ENCODE results near the gene MYBPHL. TPM values are rescaled to one million over a fixed set of nuclear protein-coding genes. Genes with fewer than 3 reads are reported as not detected.

Gene MYBPHL
- total and polyA plus RNA-seq, 2 of the 13 experiments (the other 11 are each of a cell fraction or from before 2014, with no cell fraction given): 3.7 to 3.8 TPM

DNA sequence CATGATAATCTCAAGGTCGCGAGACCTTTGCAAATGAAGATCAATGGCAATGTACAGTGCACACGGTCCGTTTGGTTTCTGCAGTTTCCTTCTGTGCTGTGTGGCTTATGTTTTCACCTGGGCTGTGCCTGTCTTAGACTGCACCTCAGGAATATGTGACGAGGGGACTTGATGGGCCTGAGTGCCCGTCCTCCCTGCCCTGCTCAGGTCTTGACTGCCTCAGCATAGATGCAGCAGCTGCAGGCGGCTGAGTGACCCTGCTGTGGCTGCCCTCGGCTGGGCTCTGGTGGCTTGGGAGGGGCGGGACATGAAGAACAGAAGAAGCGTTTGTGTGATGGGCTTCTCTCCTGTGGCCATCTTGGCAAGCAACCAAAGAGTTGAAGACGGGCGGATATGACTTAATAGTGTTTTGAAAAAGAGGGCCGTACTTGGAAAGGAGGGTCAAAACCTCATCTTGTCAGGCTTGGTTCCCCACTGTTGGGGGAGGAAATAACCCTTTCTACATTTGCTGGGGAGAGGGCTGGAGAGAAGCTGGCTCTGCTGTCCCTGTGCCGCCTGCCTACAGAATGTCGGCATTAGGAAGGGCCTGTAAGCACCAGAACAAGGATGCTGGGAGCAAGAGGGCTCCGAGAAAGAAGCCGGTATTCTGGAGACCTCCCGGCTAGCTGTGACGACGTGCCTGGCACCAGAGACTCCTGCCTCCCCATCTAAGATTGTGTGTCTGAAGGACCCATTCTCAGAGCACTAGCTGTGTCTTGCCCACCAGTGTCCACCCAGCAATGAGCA, 7.1 kb downstream of the MYBPHL start (continued):
- no peak for TF ChIP-seq ZNF318 (CRISPR knock-in tag; IDR thresholded peaks at IDR 0.05)
- TF ChIP-seq MLX (CRISPR knock-in tag; IDR thresholded peaks at IDR 0.05): no peak
- no peak for TF ChIP-seq ZFY (CRISPR knock-in tag; IDR thresholded peaks at IDR 0.05)
- TF ChIP-seq TAF1 (CRISPR knock-in tag; IDR thresholded peaks at IDR 0.05): peak; percentile 65
- TF ChIP-seq, protein P1, sequence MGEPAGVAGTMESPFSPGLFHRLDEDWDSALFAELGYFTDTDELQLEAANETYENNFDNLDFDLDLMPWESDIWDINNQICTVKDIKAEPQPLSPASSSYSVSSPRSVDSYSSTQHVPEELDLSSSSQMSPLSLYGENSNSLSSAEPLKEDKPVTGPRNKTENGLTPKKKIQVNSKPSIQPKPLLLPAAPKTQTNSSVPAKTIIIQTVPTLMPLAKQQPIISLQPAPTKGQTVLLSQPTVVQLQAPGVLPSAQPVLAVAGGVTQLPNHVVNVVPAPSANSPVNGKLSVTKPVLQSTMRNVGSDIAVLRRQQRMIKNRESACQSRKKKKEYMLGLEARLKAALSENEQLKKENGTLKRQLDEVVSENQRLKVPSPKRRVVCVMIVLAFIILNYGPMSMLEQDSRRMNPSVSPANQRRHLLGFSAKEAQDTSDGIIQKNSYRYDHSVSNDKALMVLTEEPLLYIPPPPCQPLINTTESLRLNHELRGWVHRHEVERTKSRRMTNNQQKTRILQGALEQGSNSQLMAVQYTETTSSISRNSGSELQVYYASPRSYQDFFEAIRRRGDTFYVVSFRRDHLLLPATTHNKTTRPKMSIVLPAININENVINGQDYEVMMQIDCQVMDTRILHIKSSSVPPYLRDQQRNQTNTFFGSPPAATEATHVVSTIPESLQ (CRISPR knock-in tag; conservative IDR thresholded peaks at IDR 0.05): no peak
- TF ChIP-seq STAG1 (CRISPR knock-in tag; IDR thresholded peaks at IDR 0.05): no peak
- TF ChIP-seq, protein P2, sequence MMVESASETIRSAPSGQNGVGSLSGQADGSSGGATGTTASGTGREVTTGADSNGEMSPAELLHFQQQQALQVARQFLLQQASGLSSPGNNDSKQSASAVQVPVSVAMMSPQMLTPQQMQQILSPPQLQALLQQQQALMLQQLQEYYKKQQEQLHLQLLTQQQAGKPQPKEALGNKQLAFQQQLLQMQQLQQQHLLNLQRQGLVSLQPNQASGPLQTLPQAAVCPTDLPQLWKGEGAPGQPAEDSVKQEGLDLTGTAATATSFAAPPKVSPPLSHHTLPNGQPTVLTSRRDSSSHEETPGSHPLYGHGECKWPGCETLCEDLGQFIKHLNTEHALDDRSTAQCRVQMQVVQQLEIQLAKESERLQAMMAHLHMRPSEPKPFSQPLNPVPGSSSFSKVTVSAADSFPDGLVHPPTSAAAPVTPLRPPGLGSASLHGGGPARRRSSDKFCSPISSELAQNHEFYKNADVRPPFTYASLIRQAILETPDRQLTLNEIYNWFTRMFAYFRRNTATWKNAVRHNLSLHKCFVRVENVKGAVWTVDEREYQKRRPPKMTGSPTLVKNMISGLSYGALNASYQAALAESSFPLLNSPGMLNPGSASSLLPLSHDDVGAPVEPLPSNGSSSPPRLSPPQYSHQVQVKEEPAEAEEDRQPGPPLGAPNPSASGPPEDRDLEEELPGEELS (CRISPR knock-in tag; IDR thresholded peaks at IDR 0.05): no peak
- no peak for TF ChIP-seq NFYB (CRISPR knock-in tag; IDR thresholded peaks at IDR 0.05)
- no peak; the same call in 1 of the 2 replicates for TF ChIP-seq SALL1 (CRISPR knock-in tag; IDR thresholded peaks at IDR 0.05)
- TF ChIP-seq ZBTB46 (CRISPR knock-in tag; IDR thresholded peaks at IDR 0.05; ENCODE audit: borderline replicate concordance): no peak
- TF ChIP-seq ONECUT2 (CRISPR knock-in tag; IDR thresholded peaks at IDR 0.05): no peak
- TF ChIP-seq MIXL1 (CRISPR knock-in tag; IDR thresholded peaks at IDR 0.05): no peak; the same call in 1 of the 2 replicates
- TF ChIP-seq CBFB (CRISPR knock-in tag; IDR thresholded peaks at IDR 0.05): no peak; the same call in 1 of the 2 replicates
- TF ChIP-seq SIX1 (CRISPR knock-in tag; IDR thresholded peaks at IDR 0.05; ENCODE audit: borderline replicate concordance): no peak
